C4-2B (cell line): ENCODE measurements around the gene SERPINB1.

Experiments used
- CTCF ChIP-seq: fragments of 450-650 bp; conservative IDR thresholded peaks from 2 replicates; pipeline ENCODE4 v1.5.1; 2017; ENCODE audit warnings: mild to moderate bottlenecking
- ZFX ChIP-seq: fragments of 450-650 bp; IDR thresholded peaks from 2 replicates; pipeline ENCODE4 v1.6.1; 2017

- TF ChIP-seq CTCF (no peak), ZFX (no peak)
Observed at GRCh38 chr6:2797564-2798031, 44.1 kb downstream of the SERPINB1 start.
